A549 (cell line): ENCODE data around the gene DIP2A. TPM values are rescaled to one million over a fixed set of nuclear protein-coding genes. Genes with fewer than 3 reads are reported as not detected.

ENCODE experiments used
- ATAC-seq, 2 experiments: fragments of 200-7000 bp in 1 of 2; fragments of >200 bp in 1 of 2; cut with Nextera tagmentation in 1 of 2; cut with Tn5 transposase in 1 of 2; 3 replicates each; pipeline versions ENCODE4 v1.8.0 to v1.9.1; 2018 to 2020; ENCODE audit warnings: mild to moderate bottlenecking in 1 of 2, moderate library complexity in 1 of 2
- CTCF ChIA-PET: fragments of 300-600 bp; sonication (Branson Sonifier 250); formaldehyde crosslinking; extraction: SDS; loops from one replicate; lab custom pipeline; 2021; ENCODE audit warnings: antibody characterized with exemption, inconsistent platforms; lab: Yijun Ruan, JAX
- POLR2A ChIA-PET: fragments of 350-600 bp; formaldehyde crosslinking; extraction: SDS; loops from one replicate; lab custom pipeline; 2021; ENCODE audit warnings: antibody characterized with exemption, inconsistent platforms; lab: Yijun Ruan, JAX
- DNase-seq, 2 experiments: peaks; one replicate each; pipeline versions ENCODE4 v3.0.0 to v3.0.0-alpha.2; 2011 to 2016; ENCODE audit warnings: low read depth in 1 of 2, low spot score in 1 of 2
- FAIRE-seq: peaks from 2 replicates; lab custom pipeline; 2011; peaks lifted over from hg19 to GRCh38; lab: Jason Lieb, UNC
- H3K27ac ChIP-seq, 2 experiments: fragments of >200 bp; sonication (Bioruptor Twin); formaldehyde crosslinking; 3 replicates each; pipeline ENCODE4 v1.5.1; 2016 to 2017
- H3K4me1 ChIP-seq: fragments of >200 bp; sonication (Bioruptor Twin); formaldehyde crosslinking; 3 replicates; pipeline ENCODE4 v1.6.1; 2016
- H3K4me2 ChIP-seq: fragments of >200 bp; sonication (Bioruptor Twin); formaldehyde crosslinking; 3 replicates; pipeline ENCODE4 v1.6.1; 2016
- H3K4me3 ChIP-seq: fragments of >200 bp; sonication (Bioruptor Twin); formaldehyde crosslinking; 3 replicates; pipeline ENCODE4 v1.5.1; 2016
- H3K9me3 ChIP-seq: fragments of >200 bp; sonication (Bioruptor Twin); formaldehyde crosslinking; 3 replicates; pipeline ENCODE4 v1.6.1; 2016
- BHLHE40 ChIP-seq: IDR thresholded peaks from 2 replicates; pipeline ENCODE4 v1.6.1; 2012; ENCODE audit warnings: low read depth, low read length, inconsistent platforms
- CBX2 ChIP-seq: fragments of 200-600 bp; sonication (generic); IDR thresholded peaks from 2 replicates; pipeline ENCODE4 v1.6.1; 2016; ENCODE audit warnings: low read depth, mild to moderate bottlenecking, borderline replicate concordance
- CBX8 ChIP-seq: fragments of 200-600 bp; sonication (generic); IDR thresholded peaks from 2 replicates; pipeline ENCODE4 v1.6.1; 2016
- CEBPB ChIP-seq, 2 experiments: fragments of >200 bp in 1 of 2; sonication (Bioruptor Twin) in 1 of 2; formaldehyde crosslinking in 1 of 2; IDR thresholded peaks; 2 replicates each; pipeline ENCODE4 v1.6.1; 2012 to 2016
- CHD4 ChIP-seq: fragments of 200-600 bp; sonication (generic); IDR thresholded peaks from 2 replicates; pipeline ENCODE4 v1.6.1; 2016; ENCODE audit warnings: antibody characterized with exemption, mild to moderate bottlenecking, borderline replicate concordance
- E2F6 ChIP-seq: IDR thresholded peaks from 2 replicates; pipeline ENCODE4 v1.6.1; 2012; ENCODE audit warnings: low read depth, borderline replicate concordance
- EHMT2 ChIP-seq: fragments of 200-600 bp; sonication (generic); IDR thresholded peaks from 2 replicates; pipeline ENCODE4 v1.6.1; 2016; ENCODE audit warnings: antibody characterized with exemption, low read depth, mild to moderate bottlenecking, moderate library complexity
- ELK1 ChIP-seq: fragments of 150-350 bp; IDR thresholded peaks from 2 replicates; pipeline ENCODE4 v1.6.1; 2014; ENCODE audit warnings: low read depth, mild to moderate bottlenecking, low read length
- FOSL2 ChIP-seq, 2 experiments: fragments of 450-650 bp in 1 of 2; fragments of >200 bp in 1 of 2; sonication (Bioruptor Twin) in 1 of 2; formaldehyde crosslinking; IDR thresholded peaks; 2 replicates each; pipeline versions ENCODE4 v1.5.0 to v1.6.1; 2016 to 2020; ENCODE audit warnings: mild to moderate bottlenecking in 1 of 2, moderate library complexity in 1 of 2
- HES2 ChIP-seq: fragments of >200 bp; sonication (Bioruptor Twin); formaldehyde crosslinking; IDR thresholded peaks from 2 replicates; pipeline ENCODE4 v1.6.1; 2016
- HEYL ChIP-seq: fragments of 250-450 bp; sonication (Bioruptor Pico); IDR thresholded peaks from 2 replicates; pipeline ENCODE4 v1.8.0; 2021; ENCODE audit warnings: mild to moderate bottlenecking, moderate library complexity
- HMGXB4 ChIP-seq: fragments of 250-450 bp; sonication (Bioruptor Pico); IDR thresholded peaks from 2 replicates; pipeline ENCODE4 v1.5.0; 2021; ENCODE audit warnings: mild to moderate bottlenecking, moderate library complexity, borderline replicate concordance
- HOXB13 ChIP-seq: fragments of 250-450 bp; sonication (Bioruptor Pico); IDR thresholded peaks from 2 replicates; pipeline ENCODE4 v1.5.0; 2020; ENCODE audit warnings: low read depth, mild to moderate bottlenecking, moderate library complexity
- NFE2L2 ChIP-seq: fragments of 150-350 bp; conservative IDR thresholded peaks from 2 replicates; pipeline ENCODE4 v1.6.1; 2014; ENCODE audit warnings: low read length
- NPAS2 ChIP-seq: fragments of 250-450 bp; sonication (Bioruptor Pico); IDR thresholded peaks from 2 replicates; pipeline ENCODE4 v1.8.0; 2022; ENCODE audit warnings: mild to moderate bottlenecking, moderate library complexity, borderline replicate concordance
- PHF8 ChIP-seq: fragments of 200-600 bp; sonication (generic); IDR thresholded peaks from 2 replicates; pipeline ENCODE4 v1.6.1; 2016; ENCODE audit warnings: low read depth, mild to moderate bottlenecking, antibody characterized with exemption, moderate library complexity, borderline replicate concordance
- POLR2A ChIP-seq: IDR thresholded peaks from 2 replicates; pipeline ENCODE4 v1.6.1; 2012; ENCODE audit warnings: mild to moderate bottlenecking, low read length
- POLR2AphosphoS2 ChIP-seq: conservative IDR thresholded peaks from 2 replicates; pipeline ENCODE4 v1.6.1; 2012; ENCODE audit warnings: low read length, improper control_type of control experiment, inconsistent platforms
- RAD21 ChIP-seq, 2 experiments: fragments of >200 bp in 1 of 2; sonication (Bioruptor Twin) in 1 of 2; formaldehyde crosslinking in 1 of 2; IDR thresholded peaks in 1 of 2; conservative IDR thresholded peaks in 1 of 2; 2 replicates in 1 of 2; 3 replicates in 1 of 2; pipeline ENCODE4 v1.6.1; 2012 to 2018; ENCODE audit warnings: inconsistent platforms in 1 of 2
- RARB ChIP-seq: fragments of 250-450 bp; sonication (Bioruptor Pico); IDR thresholded peaks from 2 replicates; pipeline ENCODE4 v1.8.0; 2021; ENCODE audit warnings: mild to moderate bottlenecking, moderate library complexity
- REST ChIP-seq: fragments of 200-600 bp; sonication (generic); IDR thresholded peaks from 2 replicates; pipeline ENCODE4 v1.6.1; 2016; ENCODE audit warnings: antibody characterized with exemption, mild to moderate bottlenecking, moderate library complexity
- RFX5 ChIP-seq: fragments of 450-650 bp; IDR thresholded peaks from 2 replicates; pipeline ENCODE4 v1.7.1; 2014; ENCODE audit warnings: antibody characterized with exemption, mild to moderate bottlenecking, moderate library complexity
- TFCP2L1 ChIP-seq: fragments of 250-450 bp; sonication (Bioruptor Pico); IDR thresholded peaks from 2 replicates; pipeline ENCODE4 v1.5.0; 2021; ENCODE audit warnings: mild to moderate bottlenecking
- TP53 ChIP-seq: fragments of 250-450 bp; sonication (Bioruptor Pico); IDR thresholded peaks from 2 replicates; pipeline ENCODE4 v1.5.0; 2021; ENCODE audit warnings: mild to moderate bottlenecking, moderate library complexity
- ZSCAN20 ChIP-seq: fragments of 250-450 bp; sonication (Bioruptor Pico); IDR thresholded peaks from 2 replicates; pipeline ENCODE4 v1.8.0; 2022; ENCODE audit warnings: mild to moderate bottlenecking, moderate library complexity
- WGBS: methylation state at CpG from one replicate; pipeline ENCODE4 v1.1.6; 2017; ENCODE audit errors: missing lambda C conversion rate; 5-methylcytosine and 5-hydroxymethylcytosine counted together
- polyA plus RNA-seq, 4 experiments: library from polyadenylated mRNA; depleted of rRNA in 3 of 4; stranded (reverse); fragments of >200 nt; fragmentation: RNase III in 1 of 4; extraction: RNeasy Plus Mini Kit Qiagen cat#74134 plus additional on column Dnase treatment in 1 of 4; gene quantifications; 2 replicates in 3 of 4; 3 replicates in 1 of 4; pipeline ENCODE4 v1.2.3, GENCODE V29; 2011 to 2017

Gene DIP2A
- polyA plus RNA-seq, 2 of the 4 experiments (the other 2 are of a cell fraction) = 13.3 to 18.4 TPM

GRCh38 chr21:46437096-46437498 lies 21.6 kb upstream of the DIP2A start (continued):
- TF ChIP-seq NPAS2 (CRISPR knock-in tag) (no peak), REST (no peak), FOSL2 (IDR thresholded peaks at IDR 0.05) (no peak), FOSL2 (CRISPR knock-in tag; IDR thresholded peaks at IDR 0.05) (no peak), CEBPB (IDR thresholded peaks at IDR 0.05) (no peak), POLR2AphosphoS2 (no peak), NFE2L2 (no peak), ZSCAN20 (CRISPR knock-in tag) (no peak)

- no peaks in the 10 kb centered on the region for H3K4me1 ChIP-seq
- no peak overlapping the region for H3K27ac ChIP-seq
- POLR2A ChIA-PET = no interaction called here
- no peak overlapping the region for H3K4me3 ChIP-seq
- DNase-seq (no peak), FAIRE-seq (no peak)
- no peaks in the 10 kb centered on the region for H3K9me3 ChIP-seq
- 91% methylated on average over 12 of the region's 13 CpGs for WGBS
- CTCF ChIA-PET = no interaction called here
- TF ChIP-seq PHF8 (no peak), NFE2L2 (no peak), RAD21 (conservative IDR thresholded peaks at IDR 0.05 in 1 of 2, IDR thresholded peaks at IDR 0.05 in 1 of 2) (no peak), HMGXB4 (no peak), RFX5 (no peak), HES2 (no peak), CBX2 (no peak), CBX8 (no peak), CHD4 (no peak), EHMT2 (no peak), RARB (CRISPR knock-in tag) (no peak), TFCP2L1 (CRISPR knock-in tag) (no peak), POLR2A (no peak), TP53 (CRISPR knock-in tag) (no peak), ELK1 (no peak), HEYL (CRISPR knock-in tag) (no peak), REST (no peak), HOXB13 (CRISPR knock-in tag) (no peak), E2F6 (no peak), BHLHE40 (no peak)
- TF ChIP-seq, all 56 proteins: peak for 0
- ATAC-seq = no peak
- H3K4me2 ChIP-seq = no peak overlapping the region
Measured at GRCh38 chr21:46437511-46437910, 21.2 kb upstream of the DIP2A start.
